ENCODE results near the gene CHSY1.

CHSY1 gene

GRCh38 chr15:101162701-101163483, 89.0 kb downstream of the CHSY1 start:
- no peak for TF ChIP-seq ZNF274 (IDR thresholded peaks at IDR 0.05; ENCODE audit: low read depth, low read length)

GRCh38 chr15:101161656-101162055, 90.2 kb downstream of the CHSY1 start:
- no peak overlapping the region for H3K4me3 ChIP-seq (ENCODE audit: low read length)
- no peak for TF ChIP-seq ZNF274 (IDR thresholded peaks at IDR 0.05; ENCODE audit: low read depth, low read length)

More at GRCh38 chr15:101162701-101163483, 89.0 kb downstream of the CHSY1 start:
- no peak overlapping the region for H3K4me3 ChIP-seq (ENCODE audit: low read length)

GRCh38 chr15:101159936-101160815, 91.7 kb downstream of the CHSY1 start:
- no peak overlapping the region for H3K4me3 ChIP-seq (ENCODE audit: low read length)
- TF ChIP-seq ZNF274 (IDR thresholded peaks at IDR 0.05; ENCODE audit: low read depth, low read length): no peak

- TF ChIP-seq ZNF274 (IDR thresholded peaks at IDR 0.05; ENCODE audit: low read depth, low read length): no peak
- H3K4me3 ChIP-seq (ENCODE audit: low read length): no peak overlapping the region
Observed at GRCh38 chr15:101159096-101159935, 92.5 kb downstream of the CHSY1 start.

GRCh38 chr15:101158166-101159095, 93.4 kb downstream of the CHSY1 start:
- H3K4me3 ChIP-seq (ENCODE audit: low read length): no peak overlapping the region
- TF ChIP-seq ZNF274 (IDR thresholded peaks at IDR 0.05; ENCODE audit: low read depth, low read length): no peak

GRCh38 chr15:101157721-101158120, 94.1 kb downstream of the CHSY1 start:
- no peak for TF ChIP-seq ZNF274 (IDR thresholded peaks at IDR 0.05; ENCODE audit: low read depth, low read length)
- no peak overlapping the region for H3K4me3 ChIP-seq (ENCODE audit: low read length)

GRCh38 chr15:101156509-101157159, 95.2 kb downstream of the CHSY1 start:
- no peak overlapping the region for H3K4me3 ChIP-seq (ENCODE audit: low read length)
- no peak for TF ChIP-seq ZNF274 (IDR thresholded peaks at IDR 0.05; ENCODE audit: low read depth, low read length)

- TF ChIP-seq ZNF274 (IDR thresholded peaks at IDR 0.05; ENCODE audit: low read depth, low read length): no peak
- H3K4me3 ChIP-seq (ENCODE audit: low read length): no peak overlapping the region
Observed at GRCh38 chr15:101156061-101156460, 95.8 kb downstream of the CHSY1 start.

GRCh38 chr15:101153801-101154656, 97.8 kb downstream of the CHSY1 start:
- H3K4me3 ChIP-seq (ENCODE audit: low read length): no peak overlapping the region
- TF ChIP-seq ZNF274 (IDR thresholded peaks at IDR 0.05; ENCODE audit: low read depth, low read length): no peak

- TF ChIP-seq ZNF274 (IDR thresholded peaks at IDR 0.05; ENCODE audit: low read depth, low read length): no peak
- no peak overlapping the region for H3K4me3 ChIP-seq (ENCODE audit: low read length)
Observed at GRCh38 chr15:101152914-101153313, 98.9 kb downstream of the CHSY1 start.

GRCh38 chr15:101151288-101151687, 100.6 kb downstream of the CHSY1 start:
- no peak overlapping the region for H3K4me3 ChIP-seq (ENCODE audit: low read length)
- no peak for TF ChIP-seq ZNF274 (IDR thresholded peaks at IDR 0.05; ENCODE audit: low read depth, low read length)

- H3K4me3 ChIP-seq (ENCODE audit: low read length): no peak overlapping the region
- TF ChIP-seq ZNF274 (IDR thresholded peaks at IDR 0.05; ENCODE audit: low read depth, low read length): no peak
Observed at GRCh38 chr15:101150723-101151040, 101.2 kb downstream of the CHSY1 start.
